GM15510 (cell line): Measurements from ENCODE around the gene LCT.

Experiments used
- POLR2A ChIP-seq: IDR thresholded peaks from 3 replicates; pipeline ENCODE4 v1.6.1; 2011; ENCODE audit warnings: borderline replicate concordance; ENCODE audit not compliant: insufficient read length; ENCODE audit errors: extremely low read depth

Gene LCT

GRCh38 chr2:135791418-135792190 is 45.4 kb downstream of the LCT start:
- no peak for TF ChIP-seq POLR2A

GRCh38 chr2:135790423-135790822 is 46.6 kb downstream of the LCT start:
- TF ChIP-seq POLR2A: no peak

DNA sequence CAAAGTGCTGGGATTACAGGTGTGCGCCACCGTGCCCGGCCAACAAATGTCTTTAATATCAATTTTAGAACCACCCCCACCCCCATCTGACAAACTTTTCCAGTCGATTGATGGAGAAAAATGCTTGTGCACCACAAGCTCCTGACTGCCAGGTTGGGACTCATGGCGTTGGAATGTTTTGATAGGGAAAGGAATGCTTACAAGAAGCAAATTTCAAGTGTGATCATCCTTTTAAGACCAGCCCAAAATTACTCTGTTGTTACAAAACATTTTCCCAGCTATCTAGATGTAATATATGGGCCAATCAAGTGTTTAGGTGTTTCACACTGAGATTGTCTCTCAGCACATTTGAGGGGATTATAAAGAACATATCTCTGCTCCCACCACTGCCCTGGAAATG is 50.2 kb downstream of the LCT start:
- TF ChIP-seq POLR2A: no peak

DNA sequence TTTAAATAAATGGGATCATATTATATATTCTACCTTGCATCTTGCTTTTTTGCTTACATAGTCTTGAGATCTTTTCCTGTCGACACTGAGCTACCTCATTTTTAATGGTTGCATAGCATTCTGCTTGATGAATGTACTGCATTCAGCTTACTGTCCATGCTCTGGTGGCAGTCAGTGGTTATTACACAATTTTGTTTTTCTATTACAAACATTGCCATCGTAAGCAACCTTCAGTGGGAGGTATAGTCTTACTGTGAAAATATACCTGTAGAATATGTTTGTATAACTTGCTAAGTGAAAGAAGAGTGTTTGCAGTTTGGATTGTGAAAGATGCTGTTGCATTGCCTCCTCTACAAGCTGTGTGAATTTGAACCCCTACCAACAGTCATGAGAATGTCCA is 52.0 kb downstream of the LCT start:
- TF ChIP-seq POLR2A: no peak

- no peak for TF ChIP-seq POLR2A
Observed at GRCh38 chr2:135783439-135783838, 53.5 kb downstream of the LCT start.

GRCh38 chr2:135782231-135782630 is 54.8 kb downstream of the LCT start:
- no peak for TF ChIP-seq POLR2A

DNA sequence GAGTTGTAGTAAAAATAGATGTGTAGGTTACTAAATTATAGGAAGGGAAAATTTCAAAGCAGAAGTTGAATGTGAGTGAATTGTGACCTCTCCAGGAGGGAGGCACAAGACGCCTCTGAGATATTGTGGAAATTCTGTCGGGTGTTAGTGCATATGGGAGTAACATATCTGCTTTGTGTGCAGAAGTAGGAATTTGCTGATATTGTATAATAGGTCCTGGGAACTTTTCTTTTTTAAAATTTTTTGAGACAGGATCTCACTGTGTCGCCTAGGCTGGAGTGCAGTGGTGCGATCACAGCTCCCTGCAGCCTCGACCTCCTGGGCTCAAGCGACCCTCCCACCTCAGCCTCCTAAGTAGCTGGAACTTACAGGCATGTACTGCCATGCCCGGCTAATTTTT is 60.6 kb downstream of the LCT start:
- TF ChIP-seq POLR2A: no peak

GRCh38 chr2:135775420-135775819 is 61.6 kb downstream of the LCT start:
- no peak for TF ChIP-seq POLR2A

DNA sequence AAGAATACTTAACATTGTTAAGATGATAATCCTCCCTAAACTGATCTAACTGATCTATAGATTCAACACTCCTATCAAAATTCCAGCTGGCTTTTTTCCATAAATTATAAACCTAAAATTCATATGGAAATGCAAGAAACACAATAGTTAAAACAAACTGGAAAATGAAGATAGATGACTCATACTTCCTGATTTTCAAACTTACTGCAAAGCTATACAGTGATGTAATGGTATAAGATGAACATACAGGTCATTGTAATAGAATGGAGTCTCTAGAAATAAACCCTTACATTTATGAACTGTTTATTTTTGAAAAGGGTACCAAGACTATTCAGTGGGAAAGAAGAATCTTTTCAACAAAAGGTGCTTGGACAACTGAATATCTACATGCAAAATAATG is 63.1 kb downstream of the LCT start:
- no peak for TF ChIP-seq POLR2A

- no peak for TF ChIP-seq POLR2A
Observed at GRCh38 chr2:135773319-135773718, 63.7 kb downstream of the LCT start.

DNA sequence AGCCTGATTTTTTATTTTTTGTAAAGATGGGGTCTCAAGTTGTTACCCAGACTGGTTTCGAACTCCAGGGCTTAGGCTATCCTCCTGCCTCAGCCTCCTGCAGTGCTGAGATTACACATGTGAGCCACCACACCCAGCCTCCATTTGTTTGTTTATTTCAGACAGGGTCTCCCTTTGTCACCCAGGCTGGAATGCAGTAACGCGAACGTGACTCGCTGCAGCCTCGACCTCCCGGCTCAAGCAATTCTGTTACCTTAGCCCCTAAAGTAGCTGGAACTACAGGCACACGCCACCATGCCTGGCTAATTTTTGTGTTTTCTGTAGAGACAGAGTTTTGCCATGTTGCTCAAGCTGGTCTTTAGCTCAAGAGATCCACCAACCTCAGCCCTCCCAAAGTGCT is 68.1 kb downstream of the LCT start:
- TF ChIP-seq POLR2A: no peak

DNA sequence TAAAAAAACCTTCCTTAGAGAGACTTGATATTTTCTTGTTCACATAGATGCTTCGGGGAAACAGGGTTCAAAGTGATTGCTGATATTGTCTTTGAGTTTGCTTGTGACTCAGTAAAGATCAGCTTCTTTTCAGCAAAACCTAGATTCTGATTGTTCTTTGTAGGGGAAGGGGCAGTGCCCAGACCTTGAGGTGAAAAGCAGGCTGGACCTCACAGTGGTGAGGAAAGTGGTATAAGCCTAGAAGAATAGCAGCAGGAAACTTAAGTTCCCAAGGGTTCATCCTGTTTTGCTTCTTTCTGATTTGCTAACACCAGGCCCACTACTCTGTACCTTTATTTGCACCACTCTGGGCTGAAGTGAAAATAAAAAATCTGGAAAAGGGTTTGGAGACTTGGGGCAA is 74.5 kb downstream of the LCT start:
- no peak for TF ChIP-seq POLR2A

GRCh38 chr2:135762022-135762421 is 75.0 kb downstream of the LCT start:
- TF ChIP-seq POLR2A: no peak

DNA sequence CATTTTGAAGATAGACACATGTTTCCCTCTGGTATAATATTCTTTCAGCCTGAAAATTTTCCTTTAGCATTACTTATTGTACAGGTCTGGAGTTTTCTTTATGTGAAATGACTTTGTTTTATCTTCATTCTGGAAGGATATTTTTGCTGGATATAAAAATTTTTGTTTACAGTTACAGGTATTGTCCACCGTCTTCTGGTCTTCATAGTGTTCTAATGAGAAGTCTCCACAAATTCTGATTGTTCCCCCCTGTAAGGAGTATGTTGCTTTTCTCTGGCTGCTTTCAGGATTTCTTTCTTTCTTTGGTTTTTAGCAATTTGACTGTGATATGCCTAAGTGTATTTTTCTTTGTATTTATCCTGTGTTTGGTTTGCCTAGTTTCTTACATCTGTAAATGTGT is 80.3 kb downstream of the LCT start:
- no peak for TF ChIP-seq POLR2A

- TF ChIP-seq POLR2A: no peak
Observed at GRCh38 chr2:135755573-135755972, 81.4 kb downstream of the LCT start.

- no peak for TF ChIP-seq POLR2A
Observed at GRCh38 chr2:135745545-135745944, 91.4 kb downstream of the LCT start.
